GM11168 (cell line): ENCODE data around the gene TAS2R4.
"Not testable (repeated sequence)": the region's sequence is repeated elsewhere in the genome, so short reads cannot be mapped to it uniquely, and the experiment has no call there.

ENCODE experiments used
- in situ Hi-C: fragments of 300-500 bp; cut with MboI; formaldehyde crosslinking; loops from one replicate; pipeline ENCODE4 v1.12.0; 2022; ENCODE audit warnings: low sequenced_read_pairs; ENCODE audit not compliant: unreplicated experiment

Gene TAS2R4, protein sequence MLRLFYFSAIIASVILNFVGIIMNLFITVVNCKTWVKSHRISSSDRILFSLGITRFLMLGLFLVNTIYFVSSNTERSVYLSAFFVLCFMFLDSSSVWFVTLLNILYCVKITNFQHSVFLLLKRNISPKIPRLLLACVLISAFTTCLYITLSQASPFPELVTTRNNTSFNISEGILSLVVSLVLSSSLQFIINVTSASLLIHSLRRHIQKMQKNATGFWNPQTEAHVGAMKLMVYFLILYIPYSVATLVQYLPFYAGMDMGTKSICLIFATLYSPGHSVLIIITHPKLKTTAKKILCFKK

GRCh38 chr7:141776374-141776773, at the start of gene TAS2R4:
Gene TAS2R4 (plus strand): TSS chr7:141776674. CDS start chr7:141778489, 1,815 bp downstream.
- in situ Hi-C loops: no loop called here

GRCh38 chr7:141729020-141729419, 47.5 kb upstream of the TAS2R4 start:
- in situ Hi-C loops: no loop called here

- in situ Hi-C loops: no loop called here
Observed at GRCh38 chr7:141731476-141732149, 44.9 kb upstream of the TAS2R4 start.

GRCh38 chr7:141737118-141737835, 39.2 kb upstream of the TAS2R4 start:
- in situ Hi-C loops: no loop called here

DNA sequence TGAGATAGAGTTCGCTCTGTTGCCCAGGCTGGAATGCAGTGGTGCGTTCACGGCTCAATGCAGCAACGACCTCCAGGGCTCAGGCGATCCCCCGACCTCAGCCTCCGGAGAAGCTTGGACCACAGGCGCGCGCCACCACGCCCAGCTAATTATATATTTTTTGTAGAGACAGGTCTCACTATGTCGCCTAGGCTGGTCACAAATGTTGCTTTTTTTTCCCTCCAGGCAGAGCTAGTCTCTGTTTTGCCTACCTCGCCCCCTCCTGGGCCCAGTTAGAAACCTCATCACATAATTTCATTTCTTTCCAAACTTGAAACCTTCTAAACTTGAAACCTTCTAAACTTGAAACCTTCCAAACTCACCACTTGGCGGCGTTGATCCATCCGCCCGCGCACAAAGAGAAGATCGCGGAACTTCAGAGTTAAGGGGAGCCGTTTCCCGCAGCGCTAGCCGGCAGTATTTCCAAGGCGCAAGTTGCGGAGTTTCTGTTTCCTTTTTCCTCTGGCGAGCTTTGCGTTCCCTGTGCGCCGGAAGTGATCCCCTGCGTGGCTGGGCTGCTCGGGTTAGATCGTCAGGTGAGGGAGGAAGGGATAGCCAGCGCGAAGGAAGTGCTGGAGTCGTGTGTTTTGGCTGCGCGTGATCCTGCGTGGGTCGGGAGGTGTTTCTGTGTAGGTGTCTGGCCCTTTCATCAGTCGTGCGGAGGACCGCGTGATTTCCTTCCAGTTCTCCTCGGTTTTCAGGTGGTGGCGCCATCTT, 38.5 kb upstream of the TAS2R4 start, which contains the start of gene SSBP1:
Gene SSBP1, plus strand, starts transcription at position 523 of the 756 bp plus-strand sequence. CDS start 809 bp downstream, outside the sequence.
- in situ Hi-C loops: no loop called here

DNA sequence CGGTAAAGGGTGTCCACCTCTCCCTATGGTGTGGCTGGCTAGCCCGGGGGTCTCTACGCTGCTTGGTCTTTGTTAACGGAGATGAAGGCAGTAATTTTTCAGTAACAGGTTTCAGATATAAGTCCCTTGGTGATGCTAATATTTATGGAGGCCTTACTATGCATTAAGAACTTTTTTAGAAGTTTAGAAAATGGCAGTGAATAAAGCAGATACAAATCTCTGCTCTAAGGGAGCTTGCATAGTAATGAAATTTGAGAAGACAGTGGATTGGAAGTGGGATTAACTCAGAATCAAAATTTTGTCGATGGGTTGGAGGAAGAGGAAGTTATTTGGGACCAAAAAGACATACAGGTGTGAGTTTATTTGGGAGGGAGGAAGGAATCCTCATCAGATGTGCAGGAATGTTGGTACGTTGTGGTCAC, 37.9 kb upstream of the TAS2R4 start:
- in situ Hi-C loops: no loop called here

DNA sequence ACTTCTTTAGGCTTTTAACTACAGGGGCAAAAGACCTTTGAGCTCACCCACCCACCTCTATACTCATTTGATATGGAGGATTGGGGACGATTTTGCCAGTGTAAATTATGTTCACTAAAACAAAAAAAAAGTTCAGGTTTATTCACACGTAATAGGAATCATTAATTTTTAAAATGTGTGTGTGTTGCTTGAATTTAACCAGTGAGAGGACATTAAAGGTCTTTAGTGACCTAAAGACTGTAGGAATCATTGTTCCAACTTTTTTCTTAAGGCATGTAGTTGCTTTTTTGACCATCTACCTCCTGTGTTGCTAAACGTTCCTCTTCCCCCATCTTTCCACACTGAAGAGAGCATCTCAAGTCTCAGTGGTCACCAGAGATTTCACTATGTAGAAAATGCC, 37.2 kb upstream of the TAS2R4 start:
- in situ Hi-C loops: no loop called here

DNA sequence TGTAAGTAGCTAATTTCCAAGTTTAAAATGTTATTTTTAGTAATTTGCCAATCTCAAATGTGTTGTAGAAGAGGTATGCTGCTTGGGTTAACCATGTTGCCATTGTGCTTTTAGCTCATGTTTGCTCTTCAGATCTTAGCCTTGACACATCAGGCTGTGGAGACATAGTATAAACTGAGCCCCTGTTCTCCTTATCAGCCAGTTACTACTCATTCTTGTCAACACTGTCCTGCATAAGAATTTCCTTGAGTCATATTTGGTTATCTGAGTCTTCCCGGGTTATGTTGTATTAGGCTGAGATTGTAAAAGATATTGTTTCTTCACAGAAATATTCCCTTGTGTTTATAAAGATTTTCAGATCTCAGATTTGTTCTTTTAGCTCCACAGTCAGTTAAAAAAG, 34.2 kb upstream of the TAS2R4 start:
- in situ Hi-C loops: no loop called here

- in situ Hi-C loops: no loop called here
Observed at GRCh38 chr7:141744131-141744530, 32.3 kb upstream of the TAS2R4 start.

GRCh38 chr7:141748396-141748795, 28.1 kb upstream of the TAS2R4 start:
- in situ Hi-C loops: no loop called here

DNA sequence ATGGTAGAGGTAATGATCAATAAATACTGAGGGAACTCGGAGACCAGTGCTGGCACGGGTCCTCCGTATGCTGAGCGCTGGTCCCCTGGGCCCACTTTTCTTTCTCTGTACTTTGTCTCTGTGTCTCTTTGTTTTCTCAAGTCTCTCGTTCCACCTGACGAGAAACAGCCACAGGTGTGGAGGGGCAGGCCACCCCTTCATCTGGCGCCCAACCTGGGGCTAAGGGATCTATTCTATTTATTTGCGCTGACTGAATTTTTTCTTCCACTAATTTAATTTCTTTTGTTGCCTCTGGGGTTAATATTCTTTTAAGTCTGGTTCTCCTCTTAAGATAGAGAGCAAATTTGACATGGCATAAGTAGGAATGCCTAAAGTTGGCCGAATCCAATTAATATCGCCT, 24.6 kb upstream of the TAS2R4 start:
- in situ Hi-C loops: not testable (repeated sequence)

DNA sequence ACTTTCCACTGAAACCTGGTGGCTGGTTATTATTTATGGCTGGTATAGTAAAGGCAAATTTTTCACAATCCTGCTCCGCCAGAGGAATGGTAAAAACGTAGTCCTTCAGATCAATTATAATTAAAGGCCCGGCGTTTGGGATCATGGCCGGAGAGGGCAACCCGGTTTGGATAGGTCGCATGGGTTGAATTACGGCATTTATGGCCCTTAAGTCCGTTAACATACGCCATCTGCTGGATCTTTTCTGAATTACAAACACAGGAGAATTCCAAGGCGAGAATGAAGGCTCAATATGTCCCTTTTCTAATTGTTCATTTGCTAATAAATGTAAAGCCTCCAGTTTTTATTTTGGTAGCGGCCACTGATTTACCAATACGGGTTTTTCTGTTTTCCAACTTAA, 23.8 kb upstream of the TAS2R4 start:
- in situ Hi-C loops: no loop called here

GRCh38 chr7:141754939-141755338, 21.5 kb upstream of the TAS2R4 start:
- in situ Hi-C loops: no loop called here

GRCh38 chr7:141763797-141764196, 12.7 kb upstream of the TAS2R4 start, which contains the start of gene TAS2R3:
Gene TAS2R3 (plus strand): TSS chr7:141764097. CDS start chr7:141764159, 62 bp downstream.
- in situ Hi-C loops: no loop called here

DNA sequence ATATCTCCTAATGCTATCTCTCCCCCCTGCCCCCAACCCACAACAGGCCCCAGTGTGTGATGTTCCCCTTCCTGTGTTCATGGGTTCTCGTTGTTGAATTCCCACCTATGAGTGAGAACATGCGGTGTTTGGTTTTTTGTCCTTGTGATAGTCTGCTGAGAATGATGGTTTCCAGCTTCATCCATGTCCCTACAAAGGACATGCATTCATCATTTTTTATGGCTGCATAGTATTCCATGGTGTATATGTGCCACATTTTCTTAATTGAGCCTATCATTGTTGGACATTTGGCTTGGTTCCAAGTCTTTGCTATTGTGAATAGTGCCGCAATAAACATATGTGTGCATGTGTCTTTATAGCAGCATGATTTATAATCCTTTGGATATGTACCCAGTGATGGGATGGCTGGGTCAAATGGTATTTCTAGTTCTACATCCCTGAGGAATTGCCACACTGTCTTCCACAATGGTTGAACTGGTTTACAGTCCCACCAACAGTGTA, 6.3 kb upstream of the TAS2R4 start:
- in situ Hi-C loops: not testable (repeated sequence)

GRCh38 chr7:141785706-141786552, 9.5 kb downstream of the TAS2R4 start:
- in situ Hi-C loops: no loop called here

DNA sequence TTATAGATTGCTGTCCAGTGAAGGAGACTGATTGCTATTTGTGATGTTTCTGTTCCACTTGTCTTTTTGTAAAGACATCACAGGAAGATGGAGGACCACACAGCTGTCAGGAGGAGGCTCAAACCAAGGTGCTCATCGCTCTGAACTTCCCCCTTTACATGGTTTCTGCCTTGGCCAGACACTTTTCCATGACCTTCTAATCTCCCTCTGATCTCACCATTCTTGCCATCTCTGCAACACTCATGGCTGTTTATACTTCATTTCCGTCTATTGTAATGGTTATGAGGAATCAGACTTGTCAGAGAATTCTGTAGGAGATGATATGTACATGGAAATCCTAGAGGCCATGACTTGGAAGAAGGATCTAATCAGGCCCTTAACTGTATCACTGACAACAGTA, 11.8 kb downstream of the TAS2R4 start:
- in situ Hi-C loops: no loop called here

DNA sequence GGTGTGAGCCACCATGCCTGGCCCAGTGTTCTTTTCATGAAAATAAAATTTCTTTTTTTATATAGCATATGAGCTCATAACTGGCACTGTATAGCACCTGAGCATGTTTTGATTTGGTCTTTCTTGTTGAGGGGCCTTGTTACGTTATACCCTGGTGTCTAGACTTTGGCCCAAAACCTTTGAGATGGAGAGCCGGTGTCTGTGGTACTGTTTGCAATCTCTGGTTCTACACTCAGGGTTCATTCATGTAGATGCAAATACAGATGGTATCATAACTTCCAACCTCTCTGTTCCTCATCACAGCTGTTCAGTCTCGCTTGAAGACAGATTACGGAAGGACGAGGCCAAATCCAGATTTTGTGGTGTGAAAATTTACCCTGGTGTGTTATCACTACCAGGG, 13.4 kb downstream of the TAS2R4 start, which contains the start of gene TAS2R5:
Gene TAS2R5, plus strand, starts transcription at position 301 of the 400 bp plus-strand sequence. CDS start 145 bp downstream, outside the sequence.
- in situ Hi-C loops: no loop called here

DNA sequence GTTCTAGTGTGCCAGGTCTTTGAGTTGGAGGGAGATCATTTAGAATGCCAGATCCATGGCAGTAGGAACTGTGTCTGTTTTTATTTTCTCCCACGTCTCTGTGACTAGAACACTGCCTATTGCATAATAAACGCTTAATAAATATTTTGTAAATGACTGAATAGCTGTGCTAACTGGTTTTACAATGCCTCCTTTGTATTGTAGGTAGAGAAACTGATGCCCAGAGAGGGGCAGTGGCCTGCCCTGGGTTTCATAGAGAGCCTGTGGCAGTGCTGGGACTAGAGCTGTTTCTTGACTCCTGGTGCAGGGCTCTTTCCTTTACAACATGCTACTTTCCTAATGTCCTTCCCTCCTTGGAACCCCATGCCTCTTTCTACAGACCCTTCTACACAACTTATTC, 16.1 kb downstream of the TAS2R4 start:
- in situ Hi-C loops: no loop called here
